HS-5 (cell line): ENCODE measurements around the gene TTC9B.
"Not testable (repeated sequence)": the region's sequence is repeated elsewhere in the genome, so short reads cannot be mapped to it uniquely, and the experiment has no call there.

Source experiments
- DNase-seq: peaks from one replicate; pipeline ENCODE4 v3.0.0-alpha.2; 2012; ENCODE audit warnings: low read depth

Gene TTC9B

DNA sequence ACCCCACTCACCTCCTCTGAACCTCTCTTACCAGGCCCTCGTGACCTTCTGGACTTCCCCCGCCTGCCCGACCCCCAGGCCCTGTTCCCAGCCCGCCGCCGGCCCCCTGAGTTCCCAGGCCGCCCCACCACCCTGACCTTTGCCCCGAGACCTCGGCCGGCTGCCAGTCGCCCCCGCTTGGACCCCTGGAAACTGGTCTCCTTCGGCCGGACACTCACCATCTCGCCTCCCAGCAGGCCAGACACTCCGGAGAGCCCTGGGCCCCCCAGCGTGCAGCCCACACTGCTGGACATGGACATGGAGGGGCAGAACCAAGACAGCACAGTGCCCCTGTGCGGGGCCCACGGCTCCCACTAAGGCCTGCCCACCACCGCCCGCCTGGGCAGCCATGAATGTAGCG is 3.2 kb downstream of the TTC9B start:
- no peak for DNase-seq

- DNase-seq = no peak
These were observed 4.2 kb downstream of the TTC9B start for GRCh38 chr19:40213882-40214570.

GRCh38 chr19:40213251-40213829 is 4.8 kb downstream of the TTC9B start:
- no peak for DNase-seq

DNA sequence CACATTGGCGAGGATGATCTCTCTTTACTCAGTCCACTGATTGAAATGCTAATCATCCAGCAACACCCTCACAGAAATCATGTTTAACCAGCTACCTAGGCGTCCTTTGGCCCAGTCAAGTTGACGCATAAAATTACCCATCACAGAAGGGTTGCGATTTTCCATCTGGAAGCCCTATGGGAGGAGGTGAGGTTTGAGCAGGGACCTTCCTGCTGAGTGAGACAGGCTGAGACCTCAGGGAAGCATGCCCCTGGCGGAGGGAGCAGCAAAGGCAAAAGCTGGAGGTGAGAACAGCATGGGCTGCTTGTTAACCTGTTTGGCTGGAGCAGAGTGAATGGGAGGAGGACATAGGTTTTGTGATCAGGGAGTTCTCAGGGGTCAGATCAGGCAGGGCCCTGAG is 7.3 kb downstream of the TTC9B start:
- DNase-seq = no peak

DNA sequence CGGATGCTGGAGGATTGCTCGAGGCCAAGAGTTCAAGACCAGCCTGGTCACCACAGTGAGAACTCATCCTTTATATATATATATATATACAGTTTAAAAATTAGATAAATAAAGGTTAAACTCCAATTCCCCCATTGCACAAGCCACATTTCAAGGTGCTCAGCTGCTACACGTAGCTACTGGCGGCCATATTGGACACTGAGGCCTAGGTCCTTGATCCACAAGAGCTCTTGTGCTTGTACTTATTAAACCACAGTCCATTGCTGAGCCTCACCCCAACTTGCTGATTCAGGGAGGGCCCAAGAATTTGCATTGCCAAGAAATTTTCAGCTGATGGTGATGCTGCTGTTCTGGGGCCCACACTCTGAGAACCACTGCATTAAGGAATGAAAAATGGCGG is 9.6 kb downstream of the TTC9B start:
- no peak for DNase-seq

- no peak for DNase-seq
These were observed 12.4 kb downstream of the TTC9B start for GRCh38 chr19:40205760-40206159.

DNA sequence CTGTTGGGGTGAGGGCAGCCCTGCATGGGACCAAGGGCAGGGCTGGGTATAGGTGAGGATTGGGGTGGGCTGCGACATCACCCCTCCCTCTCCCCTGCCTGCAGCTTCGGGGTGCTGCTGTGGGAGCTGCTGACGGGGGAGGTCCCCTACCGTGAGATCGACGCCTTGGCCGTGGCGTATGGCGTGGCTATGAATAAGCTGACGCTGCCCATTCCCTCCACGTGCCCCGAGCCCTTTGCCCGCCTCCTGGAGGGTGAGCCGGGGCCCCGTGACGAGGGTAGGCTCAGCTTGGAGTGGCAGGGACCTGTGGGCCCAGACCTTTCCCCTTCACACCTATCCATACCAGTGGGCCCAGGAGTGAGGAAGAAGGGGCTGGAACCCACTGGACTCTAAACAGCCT is 13.8 kb downstream of the TTC9B start:
- DNase-seq = no peak

DNA sequence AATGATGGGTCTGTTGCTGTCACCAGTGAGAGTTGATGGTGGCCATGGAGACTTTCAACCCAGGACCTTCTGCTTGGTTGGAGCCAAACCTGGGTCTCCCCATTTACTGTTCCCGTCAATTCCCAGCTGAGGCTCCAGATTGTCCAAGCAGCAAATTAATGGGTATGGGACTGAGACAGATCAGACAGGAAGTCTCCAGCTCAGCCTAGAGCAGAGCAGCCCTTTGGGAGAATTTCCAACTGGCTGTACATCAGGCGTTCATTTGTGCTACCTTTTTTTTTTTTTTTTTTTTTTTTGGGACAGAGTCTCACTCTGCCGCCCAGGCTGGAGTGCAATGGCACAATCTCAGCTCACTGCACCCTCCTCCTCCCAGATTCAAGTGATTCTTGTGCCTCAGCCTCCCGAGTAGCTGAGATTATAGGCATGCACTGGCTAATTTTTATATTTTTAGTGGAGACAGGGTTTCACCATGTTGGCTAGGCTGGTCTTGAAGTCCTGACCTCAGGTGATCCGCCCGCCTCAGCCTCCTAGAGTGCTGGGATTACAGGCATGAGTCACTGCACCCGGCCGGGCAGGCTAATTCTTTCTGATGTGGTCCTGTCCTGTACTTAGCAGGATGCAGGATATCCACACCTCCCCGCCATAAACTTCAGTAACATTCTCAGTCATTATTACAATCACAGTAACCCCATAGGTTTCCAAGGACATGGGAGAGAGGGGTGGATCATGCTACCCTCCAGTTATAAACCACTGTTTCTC is 17.7 kb downstream of the TTC9B start:
- DNase-seq = no peak

GRCh38 chr19:40198272-40198990 is 19.8 kb downstream of the TTC9B start:
- DNase-seq = no peak

DNA sequence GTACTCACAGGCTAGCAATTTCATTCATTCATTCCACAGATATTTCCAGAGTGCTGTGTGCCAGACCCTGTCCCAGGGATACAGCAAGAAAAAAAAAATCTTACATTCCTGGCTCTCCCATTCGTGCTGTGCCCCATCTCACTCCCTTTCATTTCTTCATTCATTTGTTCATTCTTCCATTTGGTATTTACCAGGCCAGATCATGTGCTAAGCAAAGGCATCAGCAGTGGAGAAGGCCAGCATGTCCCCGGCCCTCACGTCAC is 24.7 kb downstream of the TTC9B start:
- no peak for DNase-seq

DNA sequence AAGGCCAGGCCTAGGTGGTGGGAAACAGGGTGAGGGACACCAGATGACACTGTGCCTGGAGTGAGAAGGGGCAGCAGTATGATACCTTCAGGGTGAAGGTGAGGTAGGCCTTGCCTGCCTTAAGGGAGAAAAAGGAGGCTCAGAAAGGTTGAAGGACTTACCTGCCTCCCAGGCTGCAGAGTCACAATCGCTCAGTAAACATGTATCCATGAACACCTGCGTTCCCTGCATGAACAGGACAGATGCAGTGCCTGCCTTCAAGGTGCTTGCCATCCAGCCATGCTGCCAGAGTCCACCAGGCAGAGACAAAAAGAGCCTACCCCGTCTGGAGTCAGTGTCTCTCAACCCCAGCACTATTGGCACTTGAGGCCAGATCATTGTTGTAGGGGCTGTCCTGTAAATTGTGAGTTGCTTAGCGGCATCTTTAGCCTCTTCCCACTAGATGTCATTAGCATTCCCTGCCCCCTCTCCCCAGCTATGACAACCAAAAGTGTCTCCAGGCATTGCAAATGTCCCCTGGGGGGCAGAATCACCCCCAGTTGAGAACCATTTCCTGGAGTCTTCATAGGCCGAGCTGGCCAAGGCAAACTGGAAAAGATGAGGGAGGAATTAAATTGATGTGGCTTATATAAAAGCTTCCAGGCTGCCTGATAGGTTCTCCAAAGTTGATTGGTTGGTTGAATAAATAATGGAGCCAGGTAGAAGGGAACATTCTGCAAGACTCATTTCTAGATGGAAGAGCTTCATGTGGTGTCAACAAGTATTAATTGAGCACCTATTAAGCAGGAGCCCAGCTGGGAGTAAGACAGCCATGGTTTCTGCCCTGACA is 25.2 kb downstream of the TTC9B start:
- no peak for DNase-seq

- DNase-seq = no peak
These were observed 26.1 kb downstream of the TTC9B start for GRCh38 chr19:40191836-40192646.

GRCh38 chr19:40190891-40191835 is 27.0 kb downstream of the TTC9B start, which contains the start of gene MAP3K10:
TSS of gene MAP3K10 (plus strand) at chr19:40191426. CDS start at chr19:40192032, 606 bp downstream.
- DNase-seq = no peak

DNA sequence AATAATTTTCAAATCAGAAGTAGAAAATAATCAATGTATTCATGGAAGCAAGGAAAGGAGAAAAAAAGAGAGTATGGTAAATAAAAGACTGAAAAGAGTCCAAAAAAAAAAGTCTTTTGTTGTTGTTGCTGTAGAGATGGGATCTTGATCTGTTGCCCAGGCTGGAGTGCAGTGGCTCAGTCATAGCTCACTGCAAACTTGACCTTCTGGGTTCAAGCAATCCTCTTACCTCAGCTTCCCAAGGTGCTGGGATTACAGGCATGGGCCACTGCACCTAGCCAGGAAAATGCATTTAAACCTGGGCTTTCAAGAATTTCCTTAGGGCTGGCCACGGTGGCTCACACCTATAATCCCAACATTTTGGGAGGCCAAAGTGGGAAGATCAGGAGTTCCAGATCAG is 33.9 kb downstream of the TTC9B start:
- DNase-seq = no peak

DNA sequence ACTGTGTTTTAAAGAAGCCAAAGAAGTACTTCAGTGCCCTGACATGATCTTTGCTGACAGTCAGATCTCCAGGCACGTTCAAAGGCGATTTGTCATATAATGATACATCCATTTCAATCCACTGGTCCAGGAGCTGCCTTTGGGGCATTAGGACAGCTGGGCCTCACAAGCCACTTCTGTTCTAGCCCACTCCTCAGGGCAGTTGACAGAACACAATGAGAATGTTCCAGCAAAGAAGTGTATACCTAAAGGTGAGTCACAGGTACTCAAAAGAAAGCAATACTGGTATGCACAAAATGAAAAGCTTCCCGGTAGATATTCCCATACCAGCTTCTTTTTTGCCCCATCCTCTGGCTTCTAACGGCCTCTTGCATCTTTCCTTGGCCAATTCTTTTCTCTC is 39.4 kb downstream of the TTC9B start:
- no peak for DNase-seq

DNA sequence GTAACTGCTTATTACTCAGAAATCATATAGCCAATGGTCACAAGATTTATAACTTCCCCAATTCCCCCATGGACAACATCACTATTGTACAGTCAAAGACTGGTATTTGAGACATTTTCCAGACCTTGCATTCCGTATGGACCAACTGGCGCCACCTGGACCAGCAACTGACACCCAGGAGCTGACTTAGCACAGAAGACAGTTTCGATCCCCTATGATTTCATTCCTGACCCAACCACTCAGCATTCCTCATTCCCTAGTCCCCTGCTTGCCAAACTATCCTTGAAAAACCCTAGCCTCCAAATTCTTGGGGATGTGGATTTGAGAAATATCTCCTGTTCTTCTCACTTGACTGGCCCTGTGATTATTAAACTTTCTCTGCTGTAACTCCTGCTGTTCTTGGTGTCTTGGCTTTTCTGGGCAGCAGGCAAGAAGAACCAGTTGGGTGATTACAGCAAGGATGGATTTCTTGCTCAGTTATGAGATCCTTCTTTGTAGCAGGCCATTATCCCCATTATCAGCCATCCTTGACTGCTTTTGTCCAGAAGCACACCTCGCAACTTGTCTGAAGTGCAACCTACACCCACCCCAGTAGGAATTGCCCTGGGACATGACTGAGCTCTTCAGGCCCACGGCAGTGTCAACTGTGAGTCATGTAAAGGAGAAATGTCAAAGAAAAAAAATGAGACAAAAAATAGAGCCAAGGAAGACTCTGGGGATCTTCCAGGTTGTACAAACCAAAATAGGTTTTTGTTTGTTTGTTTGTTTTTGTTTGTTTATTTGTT is 40.7 kb downstream of the TTC9B start:
- DNase-seq = no peak

GRCh38 chr19:40175820-40176219 is 42.4 kb downstream of the TTC9B start:
- no peak for DNase-seq

DNA sequence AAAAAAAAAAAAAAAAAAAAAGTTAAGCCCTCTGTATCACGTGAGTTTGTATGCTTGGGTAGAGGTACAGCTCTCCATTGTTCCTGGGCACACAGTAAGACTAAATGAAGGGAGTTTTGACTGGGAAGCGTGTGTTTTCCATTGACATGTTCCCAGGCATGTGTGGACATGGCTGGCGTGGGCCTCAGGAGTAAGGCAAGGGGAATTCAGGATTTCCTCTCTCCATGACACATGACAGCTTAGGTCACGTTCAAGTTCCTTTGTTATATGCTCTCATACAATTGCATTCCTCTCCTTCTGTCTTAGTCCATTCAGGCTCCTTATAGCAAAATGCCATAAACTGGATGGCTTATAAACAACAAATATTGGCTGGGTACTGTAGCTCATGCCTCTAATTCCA is 44.1 kb downstream of the TTC9B start:
- no peak for DNase-seq

- DNase-seq = not testable (repeated sequence)
These were observed 46.9 kb downstream of the TTC9B start for GRCh38 chr19:40171293-40171692.
